ENCODE measurements around the gene IL17RD. TPM values are rescaled to one million over a fixed set of nuclear protein-coding genes. Genes with fewer than 3 reads are reported as not detected.

IL17RD gene
- polyA plus RNA-seq, 1 of the 3 experiments (the other 2 are of a cell fraction) = 2.4 TPM

- no peak overlapping the region for H3K4me2 ChIP-seq
- no peaks in the 10 kb centered on the region for H3K79me2 ChIP-seq (ENCODE audit: insufficient read depth)
- H3K9me3 ChIP-seq = no peaks in the 10 kb centered on the region
- POLR2A ChIA-PET = interaction anchor here (1.2 kb wide), 1 partner anchor 15 kb away, joined by 3 read pairs; no protein-coding TSS in a partner anchor
- H3K9me2 ChIP-seq = no peaks in the 10 kb centered on the region
- H3K27me3 ChIP-seq (ENCODE audit: insufficient read depth) = no peaks in the 10 kb centered on the region
- TF ChIP-seq NRF1 (IDR thresholded peaks at IDR 0.05; ENCODE audit: low read depth, low read length) (no peak), MXI1 (IDR thresholded peaks at IDR 0.05; ENCODE audit: low read depth, low read length) (no peak), MEF2A (IDR thresholded peaks at IDR 0.05; ENCODE audit: borderline replicate concordance, low read depth) (no peak), GABPA (IDR thresholded peaks at IDR 0.05; ENCODE audit: low read depth) (no peak), TCF12 (IDR thresholded peaks at IDR 0.05) (no peak), ZBTB33 (IDR thresholded peaks at IDR 0.05; ENCODE audit: borderline replicate concordance, low read depth) (no peak), CTCF (IDR thresholded peaks at IDR 0.05) (no peak), POLR2AphosphoS5 (IDR thresholded peaks at IDR 0.05; ENCODE audit: low read depth, low read length) (no peak), REST (IDR thresholded peaks at IDR 0.05; ENCODE audit: low read depth, low read length) (no peak), TEAD4 (IDR thresholded peaks at IDR 0.05; ENCODE audit: borderline replicate concordance, insufficient read depth) (no peak), FOSL2 (IDR thresholded peaks at IDR 0.05; ENCODE audit: borderline replicate concordance, low read depth) (no peak), USF1 (IDR thresholded peaks at IDR 0.05; ENCODE audit: borderline replicate concordance, low read depth) (no peak), MAX (IDR thresholded peaks at IDR 0.05; ENCODE audit: low read depth) (no peak), FOXM1 (IDR thresholded peaks at IDR 0.05; ENCODE audit: low read depth) (no peak)
- H3K27ac ChIP-seq (ENCODE audit: low read depth in 2 of 2, low read length in 1 of 2) = peak overlapping the region in 1 of 2 experiments; percentile 95; a peak in 2 of 4 replicates
- no peak overlapping the region for H3K9ac ChIP-seq
- CTCF ChIA-PET = interaction anchor here (0.7 to 2.1 kb wide), 6 partner anchors 9 to 155 kb away, joined by 3 to 6 read pairs (median 4); no protein-coding TSS in a partner anchor
- WGBS (ENCODE audit: low lambda C conversion rate) = 82% methylated on average over 4 of the region's 4 CpGs
- H2AFZ ChIP-seq (ENCODE audit: low read depth) = no peak overlapping the region
- DNase-seq = no peak
- H3F3A ChIP-seq (replicated peaks; ENCODE audit: insufficient read depth) = no peaks in the 10 kb centered on the region
- H3K36me3 ChIP-seq (replicated peaks in 1 of 2; ENCODE audit: control insufficient read depth in 1 of 2, insufficient read depth in 2 of 2, low read length in 1 of 2) = no peaks in the 10 kb centered on the region
- H3K4me1 ChIP-seq (ENCODE audit: control insufficient read depth in 1 of 2, insufficient read depth in 2 of 2, low read depth in 1 of 2, low read length in 1 of 2) = peaks cover 0 to 50% of the 10 kb centered on the region in 2 experiments; a peak in 2 of 4 replicates
- no peaks in the 10 kb centered on the region for H4K20me1 ChIP-seq (ENCODE audit: insufficient read depth)
- H3K4me3 ChIP-seq (ENCODE audit: low read depth in 2 of 2, low read length in 1 of 2) = no peak overlapping the region
Observed at GRCh38 chr3:57143886-57144459, 21.2 kb downstream of the IL17RD start.

Measured in SK-N-SH (cell line).